Measurements from ENCODE around the gene ABL1.
A peak's percentile ranks its signal among the peaks of the same experiment; 100 is the strongest.

Gene ABL1

GRCh38 chr9:130833031-130833990 is 1.7 kb upstream of the ABL1 start (continued):
- TF ChIP-seq BCL6B (tag by site-specific recombination; IDR thresholded peaks at IDR 0.05) (peak; percentile 77), ZNF18 (tag by site-specific recombination; IDR thresholded peaks at IDR 0.05) (no peak), PRDM10 (tag by site-specific recombination; IDR thresholded peaks at IDR 0.05) (peak; percentile 96), ZNF174 (tag by site-specific recombination; IDR thresholded peaks at IDR 0.05) (no peak), OVOL3 (tag by site-specific recombination; IDR thresholded peaks at IDR 0.05) (peak; percentile 37; the same call in 1 of the 2 replicates), ZNF24 (tag by site-specific recombination; IDR thresholded peaks at IDR 0.05) (no peak), MEIS1 (CRISPR knock-in tag; IDR thresholded peaks at IDR 0.05; ENCODE audit: borderline replicate concordance) (no peak), ZNF404 (tag by site-specific recombination; IDR thresholded peaks at IDR 0.05) (no peak), GLIS1 (tag by site-specific recombination; IDR thresholded peaks at IDR 0.05) (peak; percentile 28; the same call in 1 of the 2 replicates), ZNF398 (tag by site-specific recombination; IDR thresholded peaks at IDR 0.05) (no peak), ZNF366 (tag by site-specific recombination; conservative IDR thresholded peaks at IDR 0.05) (peak; percentile 45; the same call in 1 of the 2 replicates), WT1 (tag by site-specific recombination; IDR thresholded peaks at IDR 0.05) (no peak), ZNF548 (tag by site-specific recombination; IDR thresholded peaks at IDR 0.05) (no peak), ZNF221 (tag by site-specific recombination; IDR thresholded peaks at IDR 0.05; ENCODE audit: borderline replicate concordance) (no peak), ZNF776 (tag by site-specific recombination; IDR thresholded peaks at IDR 0.05; ENCODE audit: borderline replicate concordance) (no peak), ZSCAN30 (tag by site-specific recombination; IDR thresholded peaks at IDR 0.05) (peak; percentile 64; the same call in 1 of the 2 replicates), ZNF514 (tag by site-specific recombination; IDR thresholded peaks at IDR 0.05) (no peak), KLF9 (tag by site-specific recombination; IDR thresholded peaks at IDR 0.05; ENCODE audit: low read depth) (no peak), ZBTB20 (tag by site-specific recombination; IDR thresholded peaks at IDR 0.05) (peak; percentile 87), CTCF (tag by site-specific recombination; IDR thresholded peaks at IDR 0.05) (0 out of 2 replicates have a peak, but pooled peaks have one; percentile 21), ZNF571 (tag by site-specific recombination; IDR thresholded peaks at IDR 0.05) (no peak), KLF16 (tag by site-specific recombination; IDR thresholded peaks at IDR 0.05) (no peak), ZNF513 (tag by site-specific recombination; IDR thresholded peaks at IDR 0.05) (no peak), ZNF658 (tag by site-specific recombination; IDR thresholded peaks at IDR 0.05) (no peak), ZNF629 (tag by site-specific recombination; IDR thresholded peaks at IDR 0.05) (peak; percentile 27; the same call in 1 of the 2 replicates), ZNF157 (tag by site-specific recombination; IDR thresholded peaks at IDR 0.05) (no peak)

Measured in HEK293 (cell line).